Measurements from ENCODE around the gene ERCC5.

The ERCC5 gene

DNA sequence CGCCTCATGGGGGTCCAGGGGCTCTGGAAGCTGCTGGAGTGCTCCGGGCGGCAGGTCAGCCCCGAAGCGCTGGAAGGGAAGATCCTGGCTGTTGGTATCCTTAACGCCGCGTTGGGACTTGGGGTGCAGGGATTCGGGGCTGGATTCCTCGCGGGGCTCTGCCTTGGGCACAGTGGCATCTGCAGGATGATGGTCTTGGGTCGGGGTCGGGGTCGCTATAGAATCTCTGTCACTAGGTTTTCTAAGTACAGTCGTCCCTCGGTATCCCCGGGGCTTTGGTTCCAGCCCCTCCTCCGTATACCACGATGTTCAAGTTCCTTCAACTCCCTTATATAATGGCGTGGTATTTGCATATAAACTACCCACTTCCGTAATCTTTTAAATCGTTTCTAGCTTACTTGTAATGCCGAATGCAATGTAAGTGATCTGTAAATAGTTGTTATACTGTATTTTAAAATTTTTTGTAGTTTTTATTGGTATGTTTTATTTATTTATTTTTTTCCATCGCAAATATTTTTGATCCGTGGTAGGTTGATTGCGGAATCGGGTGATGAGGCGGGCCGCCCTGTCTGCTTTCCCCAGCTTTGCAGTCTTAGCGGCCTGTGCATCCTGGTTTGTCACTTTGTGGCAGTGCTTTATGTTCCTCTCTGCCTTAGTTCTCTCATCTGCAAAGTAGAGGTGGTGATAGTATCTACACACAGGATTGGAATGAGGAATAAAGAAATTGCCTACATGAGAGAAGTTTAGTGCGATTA lies 606 bp downstream of the ERCC5 start:
- DNase-seq, result peak; percentile 16

DNA sequence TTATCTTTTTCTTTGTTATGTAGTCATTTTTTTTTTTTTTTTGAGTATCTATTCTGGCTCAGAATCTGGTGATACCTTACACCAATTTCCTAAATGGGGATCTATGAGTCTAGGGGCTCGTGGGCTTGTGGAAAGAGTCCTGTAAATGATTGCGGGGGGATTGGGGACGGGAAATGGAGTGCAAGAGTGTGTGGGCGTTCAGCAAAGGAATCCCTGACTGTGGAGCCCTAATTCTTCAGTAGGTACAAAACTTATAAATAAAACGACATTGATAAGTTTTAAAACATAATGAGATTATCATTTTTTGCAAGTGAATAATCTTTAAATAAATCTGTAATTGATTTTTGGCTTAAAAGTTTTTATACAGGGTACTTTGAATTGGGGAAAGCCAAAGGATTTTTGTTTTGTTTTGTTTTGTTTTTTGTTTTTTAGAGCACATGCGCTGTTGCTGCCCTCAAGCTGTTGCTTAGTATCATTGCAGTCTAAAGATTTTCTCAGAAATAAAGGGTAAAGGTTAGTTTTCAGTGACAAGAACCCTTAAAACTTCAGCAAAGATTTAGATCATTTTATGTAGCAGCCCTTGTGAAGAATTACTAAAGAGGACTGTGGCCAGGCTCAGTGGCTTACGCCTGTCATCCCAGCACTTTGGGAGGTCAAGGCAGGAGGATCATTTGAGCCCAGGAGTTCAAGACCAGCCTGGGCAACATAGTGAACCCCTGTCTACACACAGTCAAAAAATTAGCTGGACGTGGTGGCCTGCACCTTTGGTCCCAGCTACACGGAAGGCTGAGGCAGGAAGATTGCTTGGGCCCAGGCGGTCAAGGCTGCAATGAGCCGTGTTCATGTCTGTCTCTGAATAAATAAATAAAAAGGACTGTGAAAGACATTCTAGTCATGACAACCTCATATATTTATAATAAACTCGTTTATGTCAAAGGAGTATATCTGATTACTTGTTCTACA lies 1.7 kb downstream of the ERCC5 start:
- DNase-seq, result peak; percentile 11

DNA sequence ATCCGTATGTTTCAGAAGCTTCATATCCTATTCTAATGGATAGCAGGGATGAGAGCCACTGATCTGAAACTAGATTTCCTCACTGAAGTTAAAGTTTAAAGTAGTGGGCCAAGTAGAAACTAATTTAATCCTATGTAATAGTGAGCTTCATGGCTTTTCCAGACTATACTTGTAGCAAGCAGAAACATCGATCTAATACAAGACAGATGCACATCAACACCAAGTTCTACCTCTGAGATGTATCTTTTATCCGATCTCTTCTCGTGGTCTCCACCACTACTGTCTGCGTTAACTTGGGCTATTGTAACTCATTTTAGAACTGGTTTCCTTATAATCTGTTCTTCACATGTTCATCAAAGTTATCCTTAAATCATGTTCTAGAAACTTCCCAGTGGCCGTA lies 3.1 kb downstream of the ERCC5 start:
- DNase-seq, result no peak

DNA sequence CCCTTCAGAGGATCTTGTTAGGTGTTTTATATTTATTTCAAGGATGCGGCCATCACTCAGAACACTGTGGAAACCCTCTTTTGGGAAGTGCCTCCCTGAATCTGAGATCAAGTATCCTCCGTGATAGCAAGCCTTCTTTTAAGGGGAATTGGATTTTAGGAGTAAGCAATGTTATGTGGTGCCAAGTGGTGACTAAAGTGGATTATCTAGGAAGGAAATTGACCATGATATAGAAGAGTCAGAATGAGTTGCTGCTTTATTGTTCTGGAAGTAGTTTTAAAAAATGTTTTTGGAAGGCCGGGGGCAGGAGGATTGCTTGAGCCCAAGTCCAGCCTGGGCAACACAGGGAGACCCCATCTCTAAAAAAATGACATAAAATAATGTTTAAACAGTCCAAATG lies 6.7 kb downstream of the ERCC5 start:
- no peak for DNase-seq

- DNase-seq, result no peak
These were observed 8.8 kb downstream of the ERCC5 start for GRCh38 chr13:102854675-102855074.

- no peak for DNase-seq
These were observed 10.7 kb downstream of the ERCC5 start for GRCh38 chr13:102856557-102856956.

- no peak for DNase-seq
These were observed 16.9 kb downstream of the ERCC5 start for GRCh38 chr13:102862624-102863210.

DNA sequence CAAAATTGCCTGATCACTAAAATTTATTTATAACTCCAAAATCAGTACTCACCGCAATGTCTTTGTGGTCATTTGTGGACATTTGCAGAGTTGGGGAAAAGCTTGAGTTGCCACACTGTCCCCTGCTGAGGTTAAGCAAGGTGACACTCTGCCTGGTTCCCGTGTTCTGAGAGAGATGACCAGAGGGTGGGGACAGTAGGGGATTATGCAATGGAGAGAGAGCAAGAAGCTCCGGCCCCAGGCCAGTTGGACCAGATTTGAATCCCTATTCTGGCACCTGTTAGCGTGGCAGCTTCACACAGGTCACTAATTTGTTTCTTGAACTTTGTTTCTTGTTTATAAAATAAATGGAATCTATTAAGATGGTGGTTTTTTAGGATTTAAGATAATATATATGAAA lies 17.8 kb downstream of the ERCC5 start:
- DNase-seq, result no peak

DNA sequence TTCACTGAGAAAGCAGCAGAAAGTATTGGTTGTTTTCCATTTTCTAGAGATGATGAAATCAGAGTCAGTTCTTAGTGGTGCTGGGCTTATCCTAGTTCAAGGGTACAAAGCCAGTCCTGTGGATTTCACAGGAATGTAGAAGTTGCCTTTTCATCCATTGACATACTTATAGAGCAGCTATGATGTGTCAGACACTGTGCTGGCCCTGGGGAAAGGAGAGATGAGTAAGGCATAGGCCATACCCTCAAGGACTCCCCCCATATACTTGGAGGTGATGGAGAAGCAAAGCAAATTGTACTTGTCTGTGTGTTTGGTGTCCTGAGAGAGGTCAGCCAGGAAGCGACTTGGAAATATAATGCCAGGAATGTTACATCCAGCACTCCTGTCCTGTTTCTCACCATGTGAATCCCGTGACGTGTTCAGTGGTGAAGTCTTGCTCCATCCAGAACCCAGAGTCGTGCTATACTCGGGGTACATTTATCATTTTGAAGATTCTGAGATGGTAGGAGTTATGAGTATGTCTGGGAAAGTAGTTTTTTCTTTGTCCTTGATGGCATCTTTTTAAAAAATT lies 22.6 kb downstream of the ERCC5 start:
- DNase-seq, result no peak

GRCh38 chr13:102869948-102870676 lies 24.3 kb downstream of the ERCC5 start:
- no peak for DNase-seq

- DNase-seq, result peak; percentile 44
These were observed 25.0 kb downstream of the ERCC5 start for GRCh38 chr13:102870677-102871415.

- no peak for DNase-seq
These were observed 26.3 kb downstream of the ERCC5 start for GRCh38 chr13:102872131-102872530.

GRCh38 chr13:102872531-102872930 lies 26.7 kb downstream of the ERCC5 start:
- no peak for DNase-seq

DNA sequence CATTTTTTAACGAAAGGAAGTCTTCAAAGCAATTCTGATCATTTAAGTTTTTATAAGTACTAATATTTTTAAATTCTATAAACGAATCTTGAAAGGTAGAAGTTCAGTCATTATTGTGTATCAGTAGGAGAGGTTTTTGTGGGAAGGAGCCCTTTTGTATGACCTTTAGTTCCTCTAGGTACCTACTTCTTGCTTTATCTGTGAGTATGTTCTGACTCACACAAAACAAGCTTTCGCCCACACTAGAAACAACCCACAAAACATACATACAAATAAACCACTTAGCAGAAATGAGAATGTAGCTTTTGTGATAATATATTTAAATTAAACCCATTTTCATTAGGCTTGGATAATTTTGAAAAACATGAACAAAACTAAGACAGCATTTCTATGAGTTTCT lies 27.8 kb downstream of the ERCC5 start:
- no peak for DNase-seq

- DNase-seq, result no peak
These were observed 29.4 kb downstream of the ERCC5 start for GRCh38 chr13:102875256-102875655.

- no peak for DNase-seq
These were observed 31.5 kb downstream of the ERCC5 start for GRCh38 chr13:102877303-102877702.

DNA sequence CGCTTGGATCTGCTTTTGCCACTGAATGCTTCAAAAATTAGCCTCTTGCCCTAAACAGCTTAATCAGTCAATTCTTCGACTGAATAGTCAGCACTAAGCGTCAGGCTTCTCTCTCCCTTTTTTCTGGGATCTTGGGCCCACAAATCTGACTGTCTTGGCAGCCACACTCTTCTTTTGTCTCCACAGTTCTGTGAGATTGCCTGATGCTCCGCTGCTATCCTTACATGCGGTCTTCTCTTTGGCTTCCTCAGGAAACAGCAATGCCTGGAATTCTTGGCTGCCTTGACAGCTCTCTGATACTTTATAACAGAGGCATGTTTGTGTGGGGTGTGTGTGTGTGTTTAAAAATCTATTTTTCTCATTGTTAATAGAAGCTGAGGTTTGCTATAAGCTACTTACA lies 32.6 kb downstream of the ERCC5 start:
- no peak for DNase-seq

DNA sequence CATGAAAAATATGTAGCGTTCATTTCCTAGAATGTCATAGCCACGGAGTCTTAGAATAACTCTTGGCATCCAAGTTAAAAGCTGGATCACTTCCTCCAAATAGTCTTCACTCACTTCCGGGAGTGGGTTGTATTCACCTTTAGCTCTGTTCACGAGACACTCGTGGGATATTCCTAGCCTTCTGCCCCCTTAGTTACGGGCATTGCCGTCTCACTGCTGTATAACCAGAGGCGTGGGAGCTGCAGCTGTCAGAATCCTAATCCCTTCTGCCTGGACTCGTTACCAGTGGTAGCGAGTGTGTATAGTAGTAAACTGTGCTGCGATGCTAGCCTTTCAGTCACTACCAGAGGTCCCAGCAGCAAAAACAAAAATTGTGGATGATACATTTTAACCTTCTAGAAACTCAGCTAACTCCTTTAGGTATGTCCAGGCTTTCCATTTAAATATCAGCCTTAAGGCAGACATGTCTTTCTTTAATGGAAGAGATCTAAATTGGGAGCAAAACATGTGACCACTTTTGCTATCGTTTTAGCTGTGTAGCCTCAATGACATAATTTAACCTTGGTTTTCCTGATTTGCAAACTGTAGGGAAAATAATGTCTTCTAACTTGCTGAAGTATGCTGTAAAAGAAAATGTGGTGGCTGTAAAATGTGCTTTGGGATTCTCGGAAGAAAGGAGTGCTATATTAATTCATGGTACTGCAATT lies 34.1 kb downstream of the ERCC5 start:
- no peak for DNase-seq

- no peak for DNase-seq
These were observed 36.2 kb downstream of the ERCC5 start for GRCh38 chr13:102881819-102882686.

DNA sequence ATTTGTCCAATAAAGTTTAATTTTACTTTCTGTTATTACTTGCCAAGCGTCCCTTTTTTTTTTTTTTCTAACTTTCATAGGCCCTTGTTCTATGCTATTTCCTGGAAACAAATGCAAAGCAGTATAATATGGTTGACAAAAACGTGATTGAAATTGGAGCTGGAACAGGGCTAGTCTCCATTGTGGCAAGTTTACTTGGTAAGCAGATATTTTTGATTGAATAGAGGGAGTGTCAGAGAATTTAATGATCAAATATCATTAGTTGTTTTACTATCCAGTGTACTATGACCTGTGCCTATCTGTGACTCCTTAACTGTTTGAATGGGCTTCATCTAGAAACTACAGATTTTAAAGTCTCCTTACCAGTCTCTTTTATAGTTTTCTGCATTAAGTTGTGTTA lies 46.7 kb downstream of the ERCC5 start:
- no peak for DNase-seq
